GM12878 (cell line): ENCODE results near the gene NPM3. TPM values are rescaled to one million over a fixed set of nuclear protein-coding genes. Genes with fewer than 3 reads are reported as not detected.

Experiments
- CBX3 ChIP-seq: fragments of 200-600 bp; sonication (generic); IDR thresholded peaks from 2 replicates; pipeline ENCODE4 v1.6.1; 2016; ENCODE audit warnings: low read depth, borderline replicate concordance
- CHD4 ChIP-seq: fragments of 200-600 bp; sonication (generic); IDR thresholded peaks from 2 replicates; pipeline ENCODE4 v1.6.1; 2016; ENCODE audit warnings: mild to moderate bottlenecking
- IKZF2 ChIP-seq, 2 experiments: fragments of 450-650 bp; IDR thresholded peaks; 2 replicates each; pipeline ENCODE4 v1.6.1; 2017; ENCODE audit warnings: mild to moderate bottlenecking in 2 of 2, moderate library complexity in 2 of 2
- NFIC ChIP-seq: IDR thresholded peaks from 2 replicates; pipeline ENCODE4 v1.6.1; 2012; ENCODE audit warnings: low read depth, mild to moderate bottlenecking, inconsistent platforms, low read length, moderate library complexity
- NFYA ChIP-seq: IDR thresholded peaks from 2 replicates; pipeline ENCODE4 v1.6.1; 2011; ENCODE audit warnings: low read depth, mild to moderate bottlenecking, low read length, improper control_type of control experiment, borderline replicate concordance
- RFX5 ChIP-seq: IDR thresholded peaks from 2 replicates; pipeline ENCODE4 v1.6.1; 2011; ENCODE audit warnings: low read depth, low read length, improper control_type of control experiment
- ZNF274 ChIP-seq: IDR thresholded peaks from one replicate; pipeline ENCODE4 v1.8.0; 2011; ENCODE audit not compliant: insufficient read length, insufficient read depth
- polyA plus RNA-seq, 11 experiments: library from polyadenylated mRNA; depleted of rRNA in 4 of 11; unstranded in 6 of 11; stranded (reverse) in 5 of 11; fragments of >200 nt; fragmentation: Nextera tagmentation in 4 of 11; fragmentation: Illumina TruSeq in 1 of 11; extraction: Ambion mirVana in 4 of 11; extraction: Trizol in 1 of 11; gene quantifications; 1 replicate in 1 of 11; 2 replicates in 10 of 11; pipeline versions ENCODE4 v1.2.1 to v1.2.3, GENCODE V29; 2011 to 2016; ENCODE audit warnings: inconsistent platforms in 2 of 11, missing spikeins in 2 of 11, low read depth in 1 of 11
- total RNA-seq, 4 experiments: library from RNA; depleted of rRNA in 3 of 4; stranded (reverse); fragments of >200 nt in 3 of 4; fragmentation: Illumina TruSeq in 1 of 4; extraction: Trizol in 1 of 4; gene quantifications; 2 replicates each; pipeline versions ENCODE4 v1.2.1 to v1.2.3, GENCODE V29; 2013 to 2021
- TF ChIP-seq, protein P1 (sequence below): fragments of 450-650 bp; IDR thresholded peaks from 2 replicates; pipeline ENCODE4 v1.6.1; 2017; ENCODE audit warnings: mild to moderate bottlenecking, moderate library complexity
- TF ChIP-seq, protein P2 (sequence below): fragments of 450-650 bp; formaldehyde crosslinking; IDR thresholded peaks from 2 replicates; pipeline ENCODE4 v1.4.0; 2020; ENCODE audit warnings: mild to moderate bottlenecking, moderate library complexity
- TF ChIP-seq, protein P3 (sequence below): fragments of 450-650 bp; IDR thresholded peaks from 2 replicates; pipeline ENCODE4 v1.6.1; 2017; ENCODE audit warnings: mild to moderate bottlenecking

The NPM3 gene
- total and polyA plus RNA-seq, 10 of the 15 experiments (the other 5 are each of a cell fraction or from before 2014, with no cell fraction given) = 13.0 to 171 (median 93.3) TPM

GRCh38 chr10:101752241-101752640 is 31.0 kb downstream of the NPM3 start (continued):
- TF ChIP-seq, protein P1, sequence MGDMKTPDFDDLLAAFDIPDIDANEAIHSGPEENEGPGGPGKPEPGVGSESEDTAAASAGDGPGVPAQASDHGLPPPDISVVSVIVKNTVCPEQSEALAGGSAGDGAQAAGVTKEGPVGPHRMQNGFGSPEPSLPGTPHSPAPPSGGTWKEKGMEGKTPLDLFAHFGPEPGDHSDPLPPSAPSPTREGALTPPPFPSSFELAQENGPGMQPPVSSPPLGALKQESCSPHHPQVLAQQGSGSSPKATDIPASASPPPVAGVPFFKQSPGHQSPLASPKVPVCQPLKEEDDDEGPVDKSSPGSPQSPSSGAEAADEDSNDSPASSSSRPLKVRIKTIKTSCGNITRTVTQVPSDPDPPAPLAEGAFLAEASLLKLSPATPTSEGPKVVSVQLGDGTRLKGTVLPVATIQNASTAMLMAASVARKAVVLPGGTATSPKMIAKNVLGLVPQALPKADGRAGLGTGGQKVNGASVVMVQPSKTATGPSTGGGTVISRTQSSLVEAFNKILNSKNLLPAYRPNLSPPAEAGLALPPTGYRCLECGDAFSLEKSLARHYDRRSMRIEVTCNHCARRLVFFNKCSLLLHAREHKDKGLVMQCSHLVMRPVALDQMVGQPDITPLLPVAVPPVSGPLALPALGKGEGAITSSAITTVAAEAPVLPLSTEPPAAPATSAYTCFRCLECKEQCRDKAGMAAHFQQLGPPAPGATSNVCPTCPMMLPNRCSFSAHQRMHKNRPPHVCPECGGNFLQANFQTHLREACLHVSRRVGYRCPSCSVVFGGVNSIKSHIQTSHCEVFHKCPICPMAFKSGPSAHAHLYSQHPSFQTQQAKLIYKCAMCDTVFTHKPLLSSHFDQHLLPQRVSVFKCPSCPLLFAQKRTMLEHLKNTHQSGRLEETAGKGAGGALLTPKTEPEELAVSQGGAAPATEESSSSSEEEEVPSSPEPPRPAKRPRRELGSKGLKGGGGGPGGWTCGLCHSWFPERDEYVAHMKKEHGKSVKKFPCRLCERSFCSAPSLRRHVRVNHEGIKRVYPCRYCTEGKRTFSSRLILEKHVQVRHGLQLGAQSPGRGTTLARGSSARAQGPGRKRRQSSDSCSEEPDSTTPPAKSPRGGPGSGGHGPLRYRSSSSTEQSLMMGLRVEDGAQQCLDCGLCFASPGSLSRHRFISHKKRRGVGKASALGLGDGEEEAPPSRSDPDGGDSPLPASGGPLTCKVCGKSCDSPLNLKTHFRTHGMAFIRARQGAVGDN = no peak
- TF ChIP-seq RFX5 (no peak), IKZF2 (IDR thresholded peaks at IDR 0.05) (no peak), NFYA (no peak), ZNF274 (no peak), CHD4 (no peak), CBX3 (no peak), NFIC (no peak)
- TF ChIP-seq, protein P2, sequence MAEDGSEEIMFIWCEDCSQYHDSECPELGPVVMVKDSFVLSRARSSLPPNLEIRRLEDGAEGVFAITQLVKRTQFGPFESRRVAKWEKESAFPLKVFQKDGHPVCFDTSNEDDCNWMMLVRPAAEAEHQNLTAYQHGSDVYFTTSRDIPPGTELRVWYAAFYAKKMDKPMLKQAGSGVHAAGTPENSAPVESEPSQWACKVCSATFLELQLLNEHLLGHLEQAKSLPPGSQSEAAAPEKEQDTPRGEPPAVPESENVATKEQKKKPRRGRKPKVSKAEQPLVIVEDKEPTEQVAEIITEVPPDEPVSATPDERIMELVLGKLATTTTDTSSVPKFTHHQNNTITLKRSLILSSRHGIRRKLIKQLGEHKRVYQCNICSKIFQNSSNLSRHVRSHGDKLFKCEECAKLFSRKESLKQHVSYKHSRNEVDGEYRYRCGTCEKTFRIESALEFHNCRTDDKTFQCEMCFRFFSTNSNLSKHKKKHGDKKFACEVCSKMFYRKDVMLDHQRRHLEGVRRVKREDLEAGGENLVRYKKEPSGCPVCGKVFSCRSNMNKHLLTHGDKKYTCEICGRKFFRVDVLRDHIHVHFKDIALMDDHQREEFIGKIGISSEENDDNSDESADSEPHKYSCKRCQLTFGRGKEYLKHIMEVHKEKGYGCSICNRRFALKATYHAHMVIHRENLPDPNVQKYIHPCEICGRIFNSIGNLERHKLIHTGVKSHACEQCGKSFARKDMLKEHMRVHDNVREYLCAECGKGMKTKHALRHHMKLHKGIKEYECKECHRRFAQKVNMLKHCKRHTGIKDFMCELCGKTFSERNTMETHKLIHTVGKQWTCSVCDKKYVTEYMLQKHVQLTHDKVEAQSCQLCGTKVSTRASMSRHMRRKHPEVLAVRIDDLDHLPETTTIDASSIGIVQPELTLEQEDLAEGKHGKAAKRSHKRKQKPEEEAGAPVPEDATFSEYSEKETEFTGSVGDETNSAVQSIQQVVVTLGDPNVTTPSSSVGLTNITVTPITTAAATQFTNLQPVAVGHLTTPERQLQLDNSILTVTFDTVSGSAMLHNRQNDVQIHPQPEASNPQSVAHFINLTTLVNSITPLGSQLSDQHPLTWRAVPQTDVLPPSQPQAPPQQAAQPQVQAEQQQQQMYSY (CRISPR knock-in tag) = no peak
- TF ChIP-seq, protein P3, sequence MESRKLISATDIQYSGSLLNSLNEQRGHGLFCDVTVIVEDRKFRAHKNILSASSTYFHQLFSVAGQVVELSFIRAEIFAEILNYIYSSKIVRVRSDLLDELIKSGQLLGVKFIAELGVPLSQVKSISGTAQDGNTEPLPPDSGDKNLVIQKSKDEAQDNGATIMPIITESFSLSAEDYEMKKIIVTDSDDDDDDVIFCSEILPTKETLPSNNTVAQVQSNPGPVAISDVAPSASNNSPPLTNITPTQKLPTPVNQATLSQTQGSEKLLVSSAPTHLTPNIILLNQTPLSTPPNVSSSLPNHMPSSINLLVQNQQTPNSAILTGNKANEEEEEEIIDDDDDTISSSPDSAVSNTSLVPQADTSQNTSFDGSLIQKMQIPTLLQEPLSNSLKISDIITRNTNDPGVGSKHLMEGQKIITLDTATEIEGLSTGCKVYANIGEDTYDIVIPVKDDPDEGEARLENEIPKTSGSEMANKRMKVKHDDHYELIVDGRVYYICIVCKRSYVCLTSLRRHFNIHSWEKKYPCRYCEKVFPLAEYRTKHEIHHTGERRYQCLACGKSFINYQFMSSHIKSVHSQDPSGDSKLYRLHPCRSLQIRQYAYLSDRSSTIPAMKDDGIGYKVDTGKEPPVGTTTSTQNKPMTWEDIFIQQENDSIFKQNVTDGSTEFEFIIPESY = no peak
